Fibroblast of peridontal ligament (primary cell): ENCODE data around the gene HOMER2.
"Not testable (repeated sequence)": the region's sequence is repeated elsewhere in the genome, so short reads cannot be mapped to it uniquely, and the experiment has no call there.

Source experiments
- DNase-seq: peaks from one replicate; pipeline ENCODE4 v3.0.0-alpha.2; 2010; ENCODE audit errors: extremely low read depth

The HOMER2 gene

DNA sequence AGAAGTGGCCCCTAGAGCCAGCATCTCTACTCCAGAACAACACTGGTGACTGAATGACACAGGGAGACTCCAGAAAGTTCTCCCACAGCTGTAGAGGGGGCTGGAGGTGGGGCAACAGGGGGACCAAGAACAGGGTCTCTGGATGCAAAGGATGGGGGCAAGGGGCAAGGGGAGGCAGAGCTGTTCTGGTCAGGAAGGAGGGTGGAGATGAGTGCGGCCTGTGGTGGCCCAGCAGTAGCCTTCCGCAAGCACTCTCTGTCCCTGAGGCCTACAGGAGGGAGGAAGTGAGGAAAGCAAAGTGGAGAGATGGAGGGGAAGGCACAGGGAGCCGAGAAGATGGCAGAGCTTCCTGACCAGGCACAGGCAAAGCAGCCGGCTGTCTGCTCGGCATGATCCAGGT lies 56.5 kb downstream of the HOMER2 start:
- DNase-seq: no peak

- peak; percentile 55 for DNase-seq
Observed at GRCh38 chr15:82894971-82895520, 57.5 kb downstream of the HOMER2 start.

- DNase-seq: not testable (repeated sequence)
Observed at GRCh38 chr15:82893473-82893872, 59.0 kb downstream of the HOMER2 start.

DNA sequence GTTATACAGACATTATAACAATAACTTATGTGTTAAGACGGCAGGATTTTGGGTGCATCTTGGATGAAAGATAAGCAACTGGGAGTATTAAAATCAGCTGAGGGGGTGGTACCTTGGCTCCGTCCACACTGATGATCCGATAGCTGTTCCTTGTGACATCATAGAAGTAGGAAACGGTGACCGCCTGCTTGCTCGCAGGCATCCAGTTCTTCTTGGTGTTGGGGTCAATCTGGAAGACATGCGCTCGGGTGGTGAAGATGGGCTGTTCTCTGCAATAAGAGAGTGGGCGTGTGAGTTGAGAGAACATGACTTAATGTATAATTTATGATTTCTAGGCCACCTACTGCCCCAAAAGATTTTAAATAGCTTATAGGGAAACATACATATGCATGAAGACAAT lies 59.9 kb downstream of the HOMER2 start:
- DNase-seq: no peak

- DNase-seq: no peak
Observed at GRCh38 chr15:82890995-82891390, 61.5 kb downstream of the HOMER2 start.

- DNase-seq: no peak
Observed at GRCh38 chr15:82890338-82890994, 62.1 kb downstream of the HOMER2 start.

- no peak for DNase-seq
Observed at GRCh38 chr15:82882273-82882928, 70.1 kb downstream of the HOMER2 start.

GRCh38 chr15:82881747-82882146 lies 70.8 kb downstream of the HOMER2 start:
- no peak for DNase-seq

- no peak for DNase-seq
Observed at GRCh38 chr15:82880704-82881103, 71.8 kb downstream of the HOMER2 start.

- DNase-seq: no peak
Observed at GRCh38 chr15:82878325-82878724, 74.2 kb downstream of the HOMER2 start.

DNA sequence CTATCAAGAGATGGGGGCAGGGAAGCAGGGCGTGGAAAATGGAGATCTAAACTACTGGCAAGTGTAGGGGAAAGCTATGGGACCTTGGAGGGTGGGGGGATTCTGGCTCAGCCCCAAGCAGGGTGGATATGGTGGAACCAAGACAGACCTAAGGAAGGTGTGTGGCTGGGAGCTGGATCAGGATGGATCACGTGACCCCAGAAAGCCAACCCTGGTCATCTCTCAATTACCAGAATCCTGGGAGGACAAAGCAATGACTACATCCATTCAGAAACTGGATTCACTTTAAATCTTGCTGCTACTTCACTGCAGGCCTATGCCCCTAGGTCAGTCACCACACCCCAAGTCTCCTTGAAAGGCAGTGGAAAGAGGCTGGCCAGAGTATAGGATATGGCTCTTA lies 74.7 kb downstream of the HOMER2 start:
- no peak for DNase-seq

GRCh38 chr15:82875411-82876003 lies 77.0 kb downstream of the HOMER2 start:
- DNase-seq: peak; percentile 74

- no peak for DNase-seq
Observed at GRCh38 chr15:82874961-82875360, 77.6 kb downstream of the HOMER2 start.

GRCh38 chr15:82874267-82874666 lies 78.3 kb downstream of the HOMER2 start:
- DNase-seq: no peak

GRCh38 chr15:82873000-82873680 lies 79.4 kb downstream of the HOMER2 start:
- DNase-seq: no peak

DNA sequence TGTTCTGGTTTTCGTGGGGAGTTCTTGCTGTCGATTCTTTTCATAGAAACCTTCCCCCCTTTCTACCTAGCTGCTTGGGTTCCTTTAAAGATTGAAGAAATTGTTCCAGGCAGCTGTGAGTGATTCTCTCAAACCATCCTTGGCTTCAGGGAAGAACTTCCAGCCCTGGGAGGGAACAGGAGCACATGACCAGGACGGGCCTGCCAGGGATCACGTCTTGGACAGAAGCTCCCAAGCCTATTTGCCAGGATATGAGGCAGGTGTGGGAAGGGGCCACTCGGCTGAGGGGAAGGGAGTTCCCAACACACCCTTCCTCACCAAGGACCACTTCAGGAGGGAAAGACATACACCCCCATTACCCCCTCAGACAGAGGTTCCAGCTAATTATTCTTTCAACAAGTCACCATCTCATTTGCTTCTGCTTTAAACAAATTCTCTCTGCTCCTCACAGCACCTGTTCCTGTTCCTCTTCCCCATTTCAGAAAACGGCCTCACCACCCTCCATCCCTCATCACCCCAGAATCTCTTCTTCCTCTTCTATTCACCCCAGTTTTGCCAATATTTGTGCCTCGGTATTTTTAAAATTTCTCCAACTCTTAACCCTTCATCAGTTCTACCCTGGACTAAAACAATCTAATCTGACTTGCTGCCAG lies 80.6 kb downstream of the HOMER2 start:
- DNase-seq: no peak

- no peak for DNase-seq
Observed at GRCh38 chr15:82871358-82871757, 81.2 kb downstream of the HOMER2 start.

DNA sequence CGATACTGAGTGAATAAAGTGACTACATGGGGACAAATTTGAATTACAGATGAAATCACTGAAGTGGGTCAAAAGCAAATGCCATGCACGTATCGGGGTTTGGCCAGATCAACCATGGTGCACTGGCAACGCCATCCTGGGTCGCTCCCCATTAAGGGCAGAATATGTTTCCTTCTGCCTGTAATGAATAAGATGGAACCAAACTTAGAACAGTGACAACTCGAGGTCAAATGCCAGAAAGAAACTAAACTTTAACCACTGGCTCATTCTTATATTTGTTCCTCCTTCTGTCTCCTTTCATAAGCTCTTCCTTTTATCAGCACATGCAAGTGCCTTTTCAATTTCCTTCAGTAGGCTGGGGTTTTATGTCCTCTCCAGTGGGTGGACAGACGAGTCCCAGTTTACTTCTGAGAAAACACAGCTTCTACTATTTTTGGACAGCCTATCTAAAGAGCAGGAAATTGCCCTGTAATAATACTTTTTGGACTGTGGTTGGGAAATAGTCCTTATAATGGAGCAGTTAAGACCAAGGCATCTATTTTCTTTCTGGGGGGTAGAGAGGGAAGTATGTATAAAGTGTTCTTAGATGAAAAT lies 81.7 kb downstream of the HOMER2 start:
- DNase-seq: no peak

DNA sequence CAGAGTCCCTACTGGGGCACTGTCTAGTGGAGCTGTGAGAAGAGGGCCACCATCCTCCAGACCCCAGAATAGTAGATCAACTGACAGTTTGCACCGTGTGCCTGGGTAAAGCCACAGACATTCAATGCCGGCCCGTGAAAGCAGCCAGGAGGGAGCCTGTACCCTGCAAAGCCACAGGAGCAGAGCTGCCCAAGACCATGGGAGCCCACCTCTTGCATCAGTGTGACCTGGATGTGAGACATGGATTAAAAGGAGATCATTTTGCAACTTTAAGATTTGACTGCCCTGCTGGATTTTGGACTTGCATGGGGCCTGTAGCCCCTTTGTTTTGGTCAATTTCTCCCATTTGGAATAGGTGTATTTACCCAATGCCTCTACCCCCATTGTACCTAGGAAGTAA lies 86.5 kb downstream of the HOMER2 start:
- DNase-seq: not testable (repeated sequence)

DNA sequence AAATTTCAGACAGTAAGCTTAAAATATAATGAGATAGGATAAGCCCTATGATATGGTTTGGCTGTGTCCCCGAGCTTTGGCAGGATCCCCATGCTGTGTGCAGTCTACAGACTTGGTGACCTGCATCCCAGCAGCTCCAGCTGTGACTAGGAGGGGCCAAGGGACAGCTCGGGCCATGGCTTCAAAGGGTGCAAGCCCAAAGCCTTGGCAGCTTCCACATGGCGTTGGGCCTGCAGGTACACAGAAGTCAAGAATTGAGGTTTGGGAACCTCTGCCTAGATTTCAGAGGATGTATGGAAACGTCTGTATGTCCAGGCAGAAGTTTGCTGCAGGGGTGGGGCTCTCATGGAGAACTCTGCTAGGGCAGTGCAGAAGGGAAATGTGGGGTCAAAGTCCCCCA lies 86.9 kb downstream of the HOMER2 start:
- not testable (repeated sequence) for DNase-seq

DNA sequence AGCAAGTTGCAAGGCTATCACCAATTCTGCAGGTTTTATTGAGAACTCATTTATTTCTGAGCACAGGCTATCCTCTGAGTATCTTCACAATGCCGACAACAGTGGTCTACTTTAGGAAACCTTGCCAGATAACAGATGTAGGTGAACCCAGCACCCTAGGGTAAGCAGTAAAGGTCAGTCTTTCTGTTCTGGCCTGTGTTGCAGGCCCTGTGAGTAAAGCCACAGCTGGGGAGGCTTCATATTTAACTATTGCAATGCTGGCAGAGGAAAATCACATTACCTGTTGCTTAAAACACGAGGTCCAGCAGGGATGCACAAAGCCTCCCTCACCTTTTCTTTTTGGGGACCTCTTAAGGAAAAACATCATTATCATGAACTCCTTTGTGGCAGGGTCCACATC lies 87.6 kb downstream of the HOMER2 start:
- DNase-seq: no peak
